Fibroblast of lung (primary cell): ENCODE measurements around the gene NDN. TPM values are rescaled to one million over a fixed set of nuclear protein-coding genes. Genes with fewer than 3 reads are reported as not detected.

ENCODE experiments used
- DNase-seq, 2 donors: peaks; one replicate each; pipeline versions ENCODE4 v3.0.0 to v3.0.0-alpha.2; 2010; ENCODE audit warnings: low read depth in 2 of 2
- H2AFZ ChIP-seq: 2 replicates; pipeline ENCODE4 v1.5.1; 2012; ENCODE audit warnings: low read length, control low read depth, inconsistent platforms
- H3K27ac ChIP-seq: 2 replicates; pipeline ENCODE4 v1.5.1; 2011; ENCODE audit warnings: low read length, control low read depth; ENCODE audit not compliant: insufficient read depth
- H3K27me3 ChIP-seq: 2 replicates; pipeline ENCODE4 v1.5.1; 2011; ENCODE audit warnings: mild to moderate bottlenecking, low read length; ENCODE audit not compliant: control insufficient read depth, insufficient read depth
- H3K36me3 ChIP-seq: 2 replicates; pipeline ENCODE4 v1.5.1; 2011; ENCODE audit warnings: low read length; ENCODE audit not compliant: control insufficient read depth, insufficient read depth
- H3K4me1 ChIP-seq: 2 replicates; pipeline ENCODE4 v1.5.1; 2011; ENCODE audit warnings: low read length; ENCODE audit not compliant: control insufficient read depth, insufficient read depth; ENCODE audit errors: extremely low read depth
- H3K4me2 ChIP-seq: 2 replicates; pipeline ENCODE4 v1.5.1; 2011; ENCODE audit warnings: low read length, control low read depth; ENCODE audit not compliant: insufficient read depth; ENCODE audit errors: extremely low read depth
- H3K4me3 ChIP-seq, 4 experiments: fragments of 200-600 bp in 1 of 4; sonication (generic) in 1 of 4; replicated peaks in 1 of 4; 2 replicates each; pipeline ENCODE4 v1.5.1; 2011 to 2016; ENCODE audit warnings: low read length in 4 of 4, low read depth in 3 of 4, mild to moderate bottlenecking in 3 of 4, control low read depth in 2 of 4, inconsistent platforms in 1 of 4, mixed read lengths in 1 of 4; ENCODE audit not compliant: insufficient read depth in 1 of 4; ENCODE audit errors: control extremely low read depth in 1 of 4
- H3K79me2 ChIP-seq: 2 replicates; pipeline ENCODE4 v1.5.1; 2012; ENCODE audit warnings: mild to moderate bottlenecking, low read length, inconsistent platforms; ENCODE audit not compliant: control insufficient read depth, insufficient read depth
- H3K9ac ChIP-seq: 2 replicates; pipeline ENCODE4 v1.5.1; 2011; ENCODE audit warnings: mild to moderate bottlenecking, low read length, control low read depth; ENCODE audit not compliant: insufficient read depth
- H3K9me3 ChIP-seq: 2 replicates; pipeline ENCODE4 v1.5.1; 2012; ENCODE audit warnings: low read depth, low read length; ENCODE audit not compliant: control insufficient read depth, insufficient read depth
- H4K20me1 ChIP-seq: 2 replicates; pipeline ENCODE4 v1.5.1; 2011; ENCODE audit warnings: low read length; ENCODE audit not compliant: control insufficient read depth, insufficient read depth; ENCODE audit errors: extremely low read depth
- EZH2 ChIP-seq: IDR thresholded peaks from 2 replicates; pipeline ENCODE4 v1.5.1; 2012; ENCODE audit warnings: low read length, control low read depth, mild to moderate bottlenecking; ENCODE audit errors: missing control alignments
- polyA plus RNA-seq, 2 donors: library from polyadenylated mRNA; depleted of rRNA in 1 of 2; stranded (reverse) in 1 of 2; unstranded in 1 of 2; fragments of >200 nt; gene quantifications; 2 replicates each; pipeline ENCODE4 v1.2.1, GENCODE V29; 2011 to 2012; ENCODE audit warnings: missing spikeins in 1 of 2
- total RNA-seq: library from RNA; depleted of rRNA; stranded (reverse); fragments of >200 nt; gene quantifications from 2 replicates; pipeline ENCODE4 v1.2.1, GENCODE V29; 2014
- TF ChIP-seq, protein P1 (sequence below), 2 donors: IDR thresholded peaks in 1 of 2; conservative IDR thresholded peaks in 1 of 2; 1 replicate in 1 of 2; 2 replicates in 1 of 2; pipeline ENCODE4 v1.5.1; 2011 to 2012; ENCODE audit warnings: low read length in 2 of 2, control low read depth in 1 of 2, inconsistent platforms in 1 of 2, low read depth in 1 of 2, mild to moderate bottlenecking in 1 of 2

NDN gene
- total and polyA plus RNA-seq, 2 donors (not counting 1 experiment from before 2014, with no cell fraction given), result 32.8 to 47.7 TPM

DNA sequence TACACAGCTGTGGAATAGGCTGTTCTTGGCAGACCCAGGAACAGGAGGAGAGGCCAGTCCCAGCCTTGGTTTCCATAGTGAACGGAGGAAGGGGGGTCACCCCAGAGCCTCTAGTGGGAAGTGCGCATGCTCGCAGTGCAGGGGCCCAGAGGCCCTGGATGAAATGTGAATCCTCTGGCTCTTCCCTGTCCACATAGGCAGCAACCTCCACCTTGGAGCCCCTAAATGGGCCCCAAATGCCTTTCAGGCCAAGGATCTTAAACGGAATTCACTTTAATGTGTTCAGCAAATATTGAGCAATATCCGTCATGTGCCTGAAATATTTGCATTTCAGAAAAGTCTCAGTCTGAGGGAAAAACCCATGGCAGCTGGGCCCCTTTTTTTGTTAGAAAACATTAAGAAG is 3.3 kb upstream of the NDN start:
- H3K4me3 ChIP-seq, result no peak overlapping the region
- H3K9me3 ChIP-seq, result no peaks in the 10 kb centered on the region
- H3K79me2 ChIP-seq, result no peaks in the 10 kb centered on the region
- no peak overlapping the region for H2AFZ ChIP-seq
- H4K20me1 ChIP-seq, result no peaks in the 10 kb centered on the region
- peak; percentile 6 to 93 for DNase-seq
- H3K9ac ChIP-seq, result no peak overlapping the region
- H3K27ac ChIP-seq, result no peak overlapping the region
- no peaks in the 10 kb centered on the region for H3K4me1 ChIP-seq
- H3K36me3 ChIP-seq, result no peaks in the 10 kb centered on the region
- no peaks in the 10 kb centered on the region for H3K27me3 ChIP-seq
- no peak for TF ChIP-seq EZH2
- TF ChIP-seq, protein P1, sequence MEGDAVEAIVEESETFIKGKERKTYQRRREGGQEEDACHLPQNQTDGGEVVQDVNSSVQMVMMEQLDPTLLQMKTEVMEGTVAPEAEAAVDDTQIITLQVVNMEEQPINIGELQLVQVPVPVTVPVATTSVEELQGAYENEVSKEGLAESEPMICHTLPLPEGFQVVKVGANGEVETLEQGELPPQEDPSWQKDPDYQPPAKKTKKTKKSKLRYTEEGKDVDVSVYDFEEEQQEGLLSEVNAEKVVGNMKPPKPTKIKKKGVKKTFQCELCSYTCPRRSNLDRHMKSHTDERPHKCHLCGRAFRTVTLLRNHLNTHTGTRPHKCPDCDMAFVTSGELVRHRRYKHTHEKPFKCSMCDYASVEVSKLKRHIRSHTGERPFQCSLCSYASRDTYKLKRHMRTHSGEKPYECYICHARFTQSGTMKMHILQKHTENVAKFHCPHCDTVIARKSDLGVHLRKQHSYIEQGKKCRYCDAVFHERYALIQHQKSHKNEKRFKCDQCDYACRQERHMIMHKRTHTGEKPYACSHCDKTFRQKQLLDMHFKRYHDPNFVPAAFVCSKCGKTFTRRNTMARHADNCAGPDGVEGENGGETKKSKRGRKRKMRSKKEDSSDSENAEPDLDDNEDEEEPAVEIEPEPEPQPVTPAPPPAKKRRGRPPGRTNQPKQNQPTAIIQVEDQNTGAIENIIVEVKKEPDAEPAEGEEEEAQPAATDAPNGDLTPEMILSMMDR (conservative IDR thresholded peaks at IDR 0.05 in 1 of 2, IDR thresholded peaks at IDR 0.05 in 1 of 2; ENCODE audit: low read depth in 1 of 2, low read length in 2 of 2), result no peak
- H3K4me2 ChIP-seq, result no peak overlapping the region

DNA sequence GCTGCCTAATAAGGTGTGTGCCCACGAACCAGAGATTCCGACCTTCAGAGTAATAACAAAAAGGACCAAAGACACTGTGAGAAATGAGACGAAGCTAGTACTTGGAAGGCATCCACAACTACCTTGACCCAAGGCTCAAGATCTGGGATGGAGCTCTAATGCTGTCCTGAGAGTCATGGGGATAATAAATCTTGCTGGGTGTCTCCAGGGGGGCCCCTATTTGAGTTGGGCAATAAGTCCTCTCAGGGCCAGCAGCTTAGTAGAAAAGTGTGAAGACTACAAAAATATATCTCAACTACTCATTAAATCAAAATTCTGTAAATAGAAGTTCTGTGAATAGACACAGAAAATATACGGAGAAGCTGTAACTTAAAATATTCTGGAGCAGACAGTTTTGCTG is 2.9 kb upstream of the NDN start:
- H3K27me3 ChIP-seq, result no peaks in the 10 kb centered on the region
- no peaks in the 10 kb centered on the region for H3K36me3 ChIP-seq
- TF ChIP-seq, protein P1 (conservative IDR thresholded peaks at IDR 0.05 in 1 of 2, IDR thresholded peaks at IDR 0.05 in 1 of 2; ENCODE audit: low read depth in 1 of 2, low read length in 2 of 2), result no peak
- no peak for TF ChIP-seq EZH2
- no peak overlapping the region for H3K4me3 ChIP-seq
- H3K79me2 ChIP-seq, result no peaks in the 10 kb centered on the region
- no peaks in the 10 kb centered on the region for H3K4me1 ChIP-seq
- no peak overlapping the region for H3K27ac ChIP-seq
- H3K4me2 ChIP-seq, result no peak overlapping the region
- H3K9me3 ChIP-seq, result no peaks in the 10 kb centered on the region
- no peak overlapping the region for H3K9ac ChIP-seq
- no peaks in the 10 kb centered on the region for H4K20me1 ChIP-seq
- no peak overlapping the region for H2AFZ ChIP-seq
- DNase-seq, result no peak

DNA sequence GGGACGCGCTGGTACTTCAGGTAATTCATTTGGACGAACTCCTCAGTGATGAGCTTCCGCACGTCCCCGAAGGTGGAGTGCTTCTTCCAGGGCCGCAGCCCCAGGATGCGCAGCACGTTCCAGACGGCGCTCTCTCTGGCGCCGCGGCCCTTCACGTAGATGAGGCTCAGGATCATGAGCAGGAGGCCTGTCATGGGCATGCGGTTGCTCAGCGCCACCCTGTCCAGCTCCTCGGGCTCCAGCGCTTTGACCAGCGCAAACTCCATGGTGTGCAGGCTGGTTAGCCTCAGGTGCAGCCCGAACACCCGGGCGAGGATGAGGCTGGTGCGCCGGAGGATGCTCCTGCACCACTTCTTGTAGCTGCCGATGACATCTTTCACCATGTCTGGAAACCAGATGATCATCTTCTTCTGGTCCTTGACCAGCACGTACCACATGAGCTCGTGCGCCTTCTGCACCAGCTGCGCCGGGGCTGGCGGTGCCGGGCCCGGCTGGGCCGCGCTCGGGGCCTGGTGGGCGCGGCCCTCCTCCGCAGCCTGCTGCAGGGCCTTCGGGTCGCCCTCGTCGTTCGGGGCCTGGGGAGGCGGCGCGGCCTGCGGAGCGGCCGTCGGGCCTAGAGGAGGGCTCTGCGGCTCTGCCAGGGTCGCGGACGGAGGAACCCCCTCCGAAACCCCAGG is 501 bp downstream of the NDN start:
- Histone ChIP-seq H3K36me3 (no peaks in the 10 kb centered on the region), H3K9me3 (no peaks in the 10 kb centered on the region), H3K27ac (no peak overlapping the region), H4K20me1 (no peaks in the 10 kb centered on the region), H3K27me3 (no peaks in the 10 kb centered on the region), H3K4me2 (peak overlapping the region; percentile 44), H2AFZ (no peak overlapping the region), H3K9ac (no peak overlapping the region), H3K4me1 (no peaks in the 10 kb centered on the region), H3K4me3 (peak overlapping the region in 3 of 4 experiments; percentile 40 to 56 (median 48)), H3K79me2 (no peaks in the 10 kb centered on the region)
- peak; percentile 11 to 27 for DNase-seq
- TF ChIP-seq, protein P1 (conservative IDR thresholded peaks at IDR 0.05 in 1 of 2, IDR thresholded peaks at IDR 0.05 in 1 of 2; ENCODE audit: low read depth in 1 of 2, low read length in 2 of 2), result no peak
- TF ChIP-seq EZH2, result no peak
